ENCODE results near the gene TRIO.
A peak's percentile ranks its signal among the peaks of the same experiment; 100 is the strongest.

Gene TRIO

DNA sequence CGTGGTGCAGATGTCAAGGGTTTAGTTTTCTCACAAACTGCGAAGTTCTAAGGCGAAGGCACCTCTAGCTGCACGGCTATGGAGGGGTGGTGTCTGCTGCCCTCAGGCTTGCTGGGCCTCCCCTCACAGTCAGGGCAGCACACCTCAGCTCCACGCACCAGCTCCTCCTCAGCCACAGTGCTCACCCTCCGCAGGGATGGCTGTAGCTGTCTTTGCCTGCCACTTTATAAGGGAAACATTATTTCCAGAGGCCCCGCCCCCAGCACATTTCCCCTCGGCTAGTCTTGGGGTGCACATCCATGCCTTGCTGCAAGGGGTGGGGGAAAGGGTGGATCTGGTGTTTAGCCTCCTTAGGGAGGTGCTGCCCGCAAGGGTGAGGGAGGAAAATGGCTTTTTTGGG lies 154.6 kb downstream of the TRIO start:
- H3K27ac ChIP-seq: peak overlapping the region; percentile 74
- TF ChIP-seq, protein P1, sequence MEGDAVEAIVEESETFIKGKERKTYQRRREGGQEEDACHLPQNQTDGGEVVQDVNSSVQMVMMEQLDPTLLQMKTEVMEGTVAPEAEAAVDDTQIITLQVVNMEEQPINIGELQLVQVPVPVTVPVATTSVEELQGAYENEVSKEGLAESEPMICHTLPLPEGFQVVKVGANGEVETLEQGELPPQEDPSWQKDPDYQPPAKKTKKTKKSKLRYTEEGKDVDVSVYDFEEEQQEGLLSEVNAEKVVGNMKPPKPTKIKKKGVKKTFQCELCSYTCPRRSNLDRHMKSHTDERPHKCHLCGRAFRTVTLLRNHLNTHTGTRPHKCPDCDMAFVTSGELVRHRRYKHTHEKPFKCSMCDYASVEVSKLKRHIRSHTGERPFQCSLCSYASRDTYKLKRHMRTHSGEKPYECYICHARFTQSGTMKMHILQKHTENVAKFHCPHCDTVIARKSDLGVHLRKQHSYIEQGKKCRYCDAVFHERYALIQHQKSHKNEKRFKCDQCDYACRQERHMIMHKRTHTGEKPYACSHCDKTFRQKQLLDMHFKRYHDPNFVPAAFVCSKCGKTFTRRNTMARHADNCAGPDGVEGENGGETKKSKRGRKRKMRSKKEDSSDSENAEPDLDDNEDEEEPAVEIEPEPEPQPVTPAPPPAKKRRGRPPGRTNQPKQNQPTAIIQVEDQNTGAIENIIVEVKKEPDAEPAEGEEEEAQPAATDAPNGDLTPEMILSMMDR (conservative IDR thresholded peaks at IDR 0.05; ENCODE audit: low read depth): no peak
- POLR2A ChIA-PET (ENCODE audit: low non-redundant PET): no interaction called here
- CTCF ChIA-PET: interaction anchor here (0.5 to 1.5 kb wide), 3 partner anchors 10 to 310 kb away, joined by 3 to 5 read pairs (median 4); no protein-coding TSS in a partner anchor
- no peak for DNase-seq (ENCODE audit: low spot score)

DNA sequence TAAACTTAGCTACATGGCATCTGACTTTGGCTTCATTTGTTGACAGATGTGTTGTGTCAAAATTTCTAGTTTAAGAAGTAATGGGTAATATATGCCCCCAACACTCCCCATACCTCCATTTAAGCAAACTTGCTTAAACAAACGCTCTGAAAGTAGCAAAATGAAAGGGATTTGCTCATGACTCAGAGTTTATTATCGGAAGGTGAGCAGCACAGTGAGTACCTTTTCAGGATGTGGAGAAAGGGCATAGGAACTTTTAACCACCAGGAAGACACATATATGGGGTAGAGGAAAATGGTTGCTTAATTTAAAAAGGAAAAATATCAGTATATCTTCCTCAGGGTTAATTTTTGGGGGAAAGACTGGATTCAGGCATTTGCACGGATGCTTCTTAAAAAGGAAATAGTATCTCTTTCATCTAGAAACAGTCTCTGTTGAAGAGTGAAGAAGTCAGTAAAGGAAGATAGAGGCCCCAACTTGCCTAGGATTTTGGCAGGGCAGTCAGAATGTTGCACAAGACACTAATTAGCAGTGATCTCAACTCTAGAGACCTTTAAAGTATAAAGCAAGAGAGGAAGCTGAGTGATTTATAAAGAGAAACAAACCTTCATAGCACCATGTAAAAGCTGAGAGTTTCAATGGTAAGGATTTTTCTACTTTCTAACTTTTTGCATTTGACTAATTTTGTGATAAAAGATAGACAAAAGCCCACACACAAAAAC lies 155.1 kb downstream of the TRIO start:
- POLR2A ChIA-PET (ENCODE audit: low non-redundant PET): no interaction called here
- peak overlapping the region; percentile 74 for H3K27ac ChIP-seq
- CTCF ChIA-PET: interaction anchor here (0.6 to 1.5 kb wide), 2 partner anchors 11 to 54 kb away, joined by 3 to 4 read pairs; no protein-coding TSS in a partner anchor
- TF ChIP-seq, protein P1 (conservative IDR thresholded peaks at IDR 0.05; ENCODE audit: low read depth): no peak
- DNase-seq (ENCODE audit: low spot score): peak; percentile 13

DNA sequence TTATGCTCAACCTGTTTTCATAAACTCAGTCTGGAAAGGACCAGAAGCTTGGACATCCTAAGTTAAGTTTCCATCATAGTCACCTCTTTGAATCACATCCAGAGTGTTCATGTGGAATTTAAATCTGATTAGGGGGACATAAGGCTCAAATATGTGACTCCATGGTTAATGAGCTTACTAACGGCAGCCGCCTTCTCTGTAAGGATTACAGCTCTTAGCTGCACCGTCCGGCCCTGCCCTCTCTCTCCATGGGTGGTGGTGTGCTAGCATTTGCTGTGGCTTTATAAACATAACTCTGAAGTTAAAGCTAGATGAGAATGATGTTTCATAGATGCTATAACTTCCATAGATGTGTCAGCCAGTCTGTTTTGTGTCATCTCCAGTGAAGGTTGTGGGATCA lies 156.5 kb downstream of the TRIO start:
- no peak overlapping the region for H3K27ac ChIP-seq
- no peak for DNase-seq (ENCODE audit: low spot score)
- ChIA-PET CTCF (interaction anchor here (0.5 kb wide), 1 partner anchor 38 kb away, joined by 3 read pairs; no protein-coding TSS in a partner anchor), POLR2A (ENCODE audit: low non-redundant PET) (no interaction called here)
- TF ChIP-seq, protein P1 (conservative IDR thresholded peaks at IDR 0.05; ENCODE audit: low read depth): no peak

DNA sequence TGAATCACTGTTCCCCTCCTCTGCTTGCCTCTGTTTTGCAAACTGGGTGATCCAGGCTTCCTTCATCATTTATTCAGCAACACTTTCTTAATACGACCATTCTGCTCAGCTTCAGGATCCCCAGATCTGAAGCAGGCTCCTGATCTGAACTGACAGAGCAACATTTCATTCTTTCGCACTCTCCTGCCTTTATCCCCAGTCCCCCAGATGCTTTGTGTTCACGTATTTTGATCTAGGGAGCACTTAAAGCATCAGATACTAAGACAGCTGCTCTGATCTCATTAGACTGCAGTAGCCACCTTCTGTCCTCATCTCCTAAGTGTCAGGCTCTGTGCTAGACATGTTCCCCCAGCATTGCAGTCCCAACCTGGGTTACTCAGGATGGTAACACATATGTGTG lies 158.0 kb downstream of the TRIO start:
- TF ChIP-seq, protein P1 (conservative IDR thresholded peaks at IDR 0.05; ENCODE audit: low read depth): no peak
- no peak overlapping the region for H3K27ac ChIP-seq
- ChIA-PET POLR2A (ENCODE audit: low non-redundant PET) (no interaction called here), CTCF (interaction anchor here (0.6 to 0.7 kb wide), 2 partner anchors 158 to 314 kb away, joined by 3 to 5 read pairs; no protein-coding TSS in a partner anchor)
- DNase-seq (ENCODE audit: low spot score): no peak

DNA sequence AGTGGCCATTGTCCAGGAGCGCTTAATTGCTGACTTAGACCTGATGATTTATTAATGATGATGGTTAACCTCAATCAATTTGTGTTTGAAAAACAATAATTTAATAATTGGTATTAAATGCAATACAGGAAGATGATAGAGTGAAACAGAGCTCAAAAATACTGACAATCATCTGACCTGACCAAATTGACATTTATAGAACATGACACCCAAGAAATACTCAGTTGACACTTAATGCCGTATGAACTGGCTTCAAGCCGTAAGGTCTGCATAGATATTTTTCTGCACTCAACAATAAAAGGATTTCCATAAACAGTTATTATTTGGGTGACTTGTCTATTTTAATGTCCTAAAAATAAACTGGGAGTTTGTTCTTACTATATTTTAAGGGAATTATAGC lies 159.2 kb downstream of the TRIO start:
- DNase-seq (ENCODE audit: low spot score): no peak
- ChIA-PET CTCF (no interaction called here), POLR2A (ENCODE audit: low non-redundant PET) (no interaction called here)
- no peak overlapping the region for H3K27ac ChIP-seq
- TF ChIP-seq, protein P1 (conservative IDR thresholded peaks at IDR 0.05; ENCODE audit: low read depth): no peak

DNA sequence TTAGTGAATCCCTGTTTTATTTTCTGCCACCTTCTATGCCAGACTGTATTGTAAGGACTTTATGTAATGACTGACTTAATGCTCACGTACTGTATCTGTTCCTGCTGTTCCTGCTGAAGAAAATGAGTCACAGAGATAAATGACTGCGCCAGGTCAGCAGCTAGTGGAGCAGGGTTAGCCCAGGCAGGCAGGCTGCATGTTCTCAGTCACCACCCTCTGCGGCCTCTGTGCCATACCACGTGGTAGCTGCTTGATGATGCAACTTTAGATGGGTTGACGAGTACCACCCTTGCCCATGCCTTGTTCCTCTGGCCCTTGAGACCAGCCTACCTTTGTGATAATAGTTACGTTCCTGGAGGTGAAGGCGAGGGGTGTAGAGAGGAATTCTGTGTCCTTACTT lies 161.9 kb downstream of the TRIO start:
- peak overlapping the region; percentile 52 for H3K27ac ChIP-seq
- ChIA-PET POLR2A (ENCODE audit: low non-redundant PET) (interaction anchor here (0.6 kb wide), 1 partner anchor 738 kb away, joined by 4 read pairs; no protein-coding TSS in a partner anchor), CTCF (interaction anchor here (0.6 kb wide), 2 partner anchors 11 to 174 kb away, joined by 3 to 4 read pairs; no protein-coding TSS in a partner anchor)
- DNase-seq (ENCODE audit: low spot score): peak; percentile 70
- TF ChIP-seq, protein P1 (conservative IDR thresholded peaks at IDR 0.05; ENCODE audit: low read depth): no peak

Measured in RWPE1 (cell line).